Bronchial epithelial cell (primary cell): ENCODE measurements around the gene SYTL3. TPM values are rescaled to one million over a fixed set of nuclear protein-coding genes. Genes with fewer than 3 reads are reported as not detected.

ENCODE experiments used
- DNase-seq: peaks from one replicate; pipeline ENCODE4 v3.0.0-alpha.2; 2010; ENCODE audit warnings: low read depth
- FAIRE-seq: peaks from 2 replicates; lab custom pipeline; 2011; peaks lifted over from hg19 to GRCh38; lab: Jason Lieb, UNC
- H3K27me3 ChIP-seq: 2 replicates; pipeline ENCODE4 v1.5.1; 2011; ENCODE audit warnings: low read length; ENCODE audit not compliant: control insufficient read depth, insufficient read depth
- H3K36me3 ChIP-seq: 2 replicates; pipeline ENCODE4 v1.5.1; 2011; ENCODE audit warnings: low read length; ENCODE audit not compliant: control insufficient read depth, insufficient read depth
- H3K4me3 ChIP-seq: 2 replicates; pipeline ENCODE4 v1.5.1; 2011; ENCODE audit warnings: mild to moderate bottlenecking, low read depth, low read length, control low read depth
- total RNA-seq: library from RNA; depleted of rRNA; stranded (reverse); fragments of >200 nt; gene quantifications from 2 replicates; pipeline ENCODE4 v1.2.1, GENCODE V29; 2014
- TF ChIP-seq, protein P1 (sequence below): IDR thresholded peaks from 2 replicates; pipeline ENCODE4 v1.5.1; 2011; ENCODE audit warnings: mild to moderate bottlenecking, moderate library complexity, low read length, control low read depth, inconsistent platforms; ENCODE audit not compliant: insufficient read depth, severe bottlenecking

SYTL3 gene
- total RNA-seq, 1 donor from 2014 or later, result 1.1 TPM

DNA sequence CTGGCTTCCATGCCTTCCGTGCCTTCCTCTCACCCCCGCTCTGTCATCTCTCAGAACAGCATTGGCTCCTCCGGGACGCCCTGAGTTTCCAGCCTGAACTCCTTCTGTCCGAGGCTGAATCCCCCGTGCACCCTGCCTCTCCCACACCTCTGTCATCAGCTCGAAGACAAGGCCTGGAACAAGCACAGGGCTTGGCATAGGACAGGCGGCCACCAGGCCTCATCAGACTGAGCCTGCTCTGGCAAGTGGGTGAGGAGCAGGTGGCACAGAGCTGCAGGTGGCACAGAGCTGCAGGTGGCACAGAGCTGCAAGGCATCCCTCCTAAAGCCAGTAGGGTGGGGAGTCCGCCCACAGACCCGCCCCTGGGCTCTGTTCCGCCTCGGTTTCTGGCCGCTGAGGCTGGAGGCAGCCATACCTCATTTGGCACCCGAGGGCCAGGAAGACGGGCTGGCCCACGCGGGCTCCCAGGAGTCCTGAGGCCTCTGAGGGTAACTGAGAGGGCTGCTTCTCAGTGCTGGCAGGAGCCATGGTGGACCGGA is 109.2 kb downstream of the SYTL3 start:
- Histone ChIP-seq H3K27me3 (no peaks in the 10 kb centered on the region), H3K4me3 (no peak overlapping the region), H3K36me3 (no peaks in the 10 kb centered on the region)
- DNase-seq, result no peak
- TF ChIP-seq, protein P1, sequence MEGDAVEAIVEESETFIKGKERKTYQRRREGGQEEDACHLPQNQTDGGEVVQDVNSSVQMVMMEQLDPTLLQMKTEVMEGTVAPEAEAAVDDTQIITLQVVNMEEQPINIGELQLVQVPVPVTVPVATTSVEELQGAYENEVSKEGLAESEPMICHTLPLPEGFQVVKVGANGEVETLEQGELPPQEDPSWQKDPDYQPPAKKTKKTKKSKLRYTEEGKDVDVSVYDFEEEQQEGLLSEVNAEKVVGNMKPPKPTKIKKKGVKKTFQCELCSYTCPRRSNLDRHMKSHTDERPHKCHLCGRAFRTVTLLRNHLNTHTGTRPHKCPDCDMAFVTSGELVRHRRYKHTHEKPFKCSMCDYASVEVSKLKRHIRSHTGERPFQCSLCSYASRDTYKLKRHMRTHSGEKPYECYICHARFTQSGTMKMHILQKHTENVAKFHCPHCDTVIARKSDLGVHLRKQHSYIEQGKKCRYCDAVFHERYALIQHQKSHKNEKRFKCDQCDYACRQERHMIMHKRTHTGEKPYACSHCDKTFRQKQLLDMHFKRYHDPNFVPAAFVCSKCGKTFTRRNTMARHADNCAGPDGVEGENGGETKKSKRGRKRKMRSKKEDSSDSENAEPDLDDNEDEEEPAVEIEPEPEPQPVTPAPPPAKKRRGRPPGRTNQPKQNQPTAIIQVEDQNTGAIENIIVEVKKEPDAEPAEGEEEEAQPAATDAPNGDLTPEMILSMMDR, result no peak
- no peak for FAIRE-seq

DNA sequence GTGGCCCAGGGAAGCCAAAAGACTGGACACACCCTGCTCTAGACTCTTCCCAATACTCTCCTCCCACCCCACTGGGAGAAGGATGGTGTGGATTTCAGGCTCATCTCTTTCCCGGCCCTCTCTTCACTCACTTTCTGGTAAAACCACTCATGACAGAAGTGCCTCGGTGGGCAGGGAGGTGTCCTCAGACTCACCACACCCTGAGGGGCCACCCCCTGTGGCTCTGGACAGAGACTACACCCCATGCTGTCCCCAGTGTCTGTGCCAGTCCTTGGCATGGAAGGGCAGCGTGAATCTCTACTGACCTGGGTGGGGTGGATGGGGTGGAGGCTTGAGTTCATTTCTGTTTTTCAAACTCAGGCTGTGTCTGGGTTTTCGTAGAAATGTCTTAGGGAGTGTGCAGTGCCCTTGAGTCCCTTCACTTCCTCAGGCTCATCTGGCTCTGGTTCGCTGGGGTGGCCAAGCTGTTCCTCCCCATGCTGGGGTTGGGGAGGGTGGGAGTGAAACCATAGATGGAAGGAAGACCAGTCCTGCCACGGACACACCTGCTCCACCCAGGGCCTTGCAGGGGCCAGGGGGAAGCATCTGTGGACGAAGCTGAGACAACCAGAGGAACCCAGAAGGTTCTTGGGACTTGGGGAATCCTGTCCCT is 110.2 kb downstream of the SYTL3 start:
- no peaks in the 10 kb centered on the region for H3K36me3 ChIP-seq
- FAIRE-seq (no peak), DNase-seq (no peak)
- TF ChIP-seq, protein P1, result no peak
- no peak overlapping the region for H3K4me3 ChIP-seq
- no peaks in the 10 kb centered on the region for H3K27me3 ChIP-seq

DNA sequence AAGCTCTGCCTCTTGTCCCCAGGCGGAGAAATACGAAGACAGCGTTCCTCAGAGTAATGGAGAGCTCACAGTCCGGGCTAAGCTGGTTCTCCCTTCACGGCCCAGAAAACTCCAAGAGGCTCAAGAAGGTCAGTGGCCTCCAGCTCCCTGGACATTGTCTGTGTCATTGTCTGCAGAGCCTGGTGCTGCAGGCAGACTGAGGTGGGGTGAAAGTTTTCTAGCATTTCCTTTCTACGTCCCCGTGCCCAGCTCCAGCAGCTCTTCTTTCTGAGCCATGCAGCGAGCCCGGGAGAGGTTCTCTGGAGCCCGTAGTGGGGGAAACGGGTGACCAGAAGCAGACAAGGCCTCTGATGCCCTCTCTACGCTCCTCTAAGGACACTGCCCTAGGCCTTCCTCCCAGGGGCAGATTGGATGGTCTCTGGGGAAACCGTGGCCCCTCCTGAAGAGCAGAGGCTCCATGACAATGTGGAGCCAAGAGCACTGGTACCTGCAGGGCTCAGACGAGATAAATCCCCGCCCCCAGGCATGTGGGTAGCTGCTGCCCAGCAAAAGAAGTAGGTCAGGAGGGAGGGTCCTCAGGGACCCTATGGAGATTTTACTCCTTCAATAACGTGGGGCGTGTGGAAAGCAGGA is 110.9 kb downstream of the SYTL3 start:
- TF ChIP-seq, protein P1, result no peak
- FAIRE-seq, result no peak
- no peak overlapping the region for H3K4me3 ChIP-seq
- DNase-seq, result no peak
- peaks cover under 1% of the 10 kb centered on the region for H3K36me3 ChIP-seq
- H3K27me3 ChIP-seq, result no peaks in the 10 kb centered on the region

DNA sequence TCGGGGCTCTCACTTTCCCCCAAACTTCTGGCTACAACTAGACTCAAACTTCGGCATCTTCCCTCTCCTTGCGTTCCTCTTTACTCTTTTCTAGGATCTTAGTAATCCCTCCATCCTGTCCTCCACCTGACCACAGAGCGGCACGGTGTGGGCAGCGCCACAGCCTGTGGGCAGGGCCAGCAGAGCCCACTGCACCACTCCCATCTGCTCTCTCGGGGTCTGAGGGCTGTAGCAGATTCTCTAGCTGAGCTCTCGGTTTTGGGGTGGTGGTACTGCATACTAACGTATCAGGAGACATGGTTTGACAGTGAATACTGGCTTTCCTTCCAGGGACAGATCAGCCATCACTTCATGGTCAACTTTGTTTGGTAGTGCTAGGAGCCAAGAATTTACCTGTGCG is 111.9 kb downstream of the SYTL3 start:
- TF ChIP-seq, protein P1, result no peak
- Histone ChIP-seq H3K4me3 (no peak overlapping the region), H3K27me3 (no peaks in the 10 kb centered on the region), H3K36me3 (peaks cover 4% of the 10 kb centered on the region)
- FAIRE-seq (no peak), DNase-seq (no peak)

DNA sequence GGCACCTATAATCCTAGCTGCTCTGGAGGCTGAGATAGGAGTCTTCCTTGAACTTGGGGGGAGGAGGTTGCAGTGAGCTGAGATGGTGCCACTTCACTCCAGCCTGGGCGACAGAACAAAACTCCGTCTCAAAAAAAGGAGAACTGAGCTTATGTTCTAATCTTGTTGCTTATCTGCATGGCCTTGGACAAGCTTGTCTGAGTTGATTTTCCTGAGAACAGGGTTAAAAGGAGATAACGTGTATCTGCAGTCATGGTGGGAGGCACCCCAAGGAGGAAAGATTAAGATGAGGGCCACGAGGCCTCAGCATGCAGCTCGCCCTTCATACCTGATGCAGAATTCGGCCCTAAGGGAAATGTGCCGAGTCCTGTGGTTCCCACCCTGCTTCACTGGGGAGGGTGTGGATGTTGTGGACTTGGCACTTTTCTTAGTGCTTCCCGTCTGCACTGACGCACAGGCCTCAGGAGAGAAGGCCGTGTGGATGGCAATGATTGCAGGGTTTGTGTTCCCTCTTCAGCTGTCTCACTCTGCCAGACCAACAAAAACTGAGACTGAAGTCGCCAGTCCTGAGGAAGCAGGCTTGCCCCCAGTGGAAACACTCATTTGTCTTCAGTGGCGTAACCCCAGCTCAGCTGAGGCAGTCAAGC is 113.1 kb downstream of the SYTL3 start:
- no peak for FAIRE-seq

More for the DNA sequence above, 113.1 kb downstream of the SYTL3 start:
- TF ChIP-seq, protein P1, result no peak
- Histone ChIP-seq H3K36me3 (peaks cover 9% of the 10 kb centered on the region), H3K27me3 (no peaks in the 10 kb centered on the region), H3K4me3 (no peak overlapping the region)
- DNase-seq, result no peak
